Measurements from ENCODE around the gene ZFYVE1.

The ZFYVE1 gene

DNA sequence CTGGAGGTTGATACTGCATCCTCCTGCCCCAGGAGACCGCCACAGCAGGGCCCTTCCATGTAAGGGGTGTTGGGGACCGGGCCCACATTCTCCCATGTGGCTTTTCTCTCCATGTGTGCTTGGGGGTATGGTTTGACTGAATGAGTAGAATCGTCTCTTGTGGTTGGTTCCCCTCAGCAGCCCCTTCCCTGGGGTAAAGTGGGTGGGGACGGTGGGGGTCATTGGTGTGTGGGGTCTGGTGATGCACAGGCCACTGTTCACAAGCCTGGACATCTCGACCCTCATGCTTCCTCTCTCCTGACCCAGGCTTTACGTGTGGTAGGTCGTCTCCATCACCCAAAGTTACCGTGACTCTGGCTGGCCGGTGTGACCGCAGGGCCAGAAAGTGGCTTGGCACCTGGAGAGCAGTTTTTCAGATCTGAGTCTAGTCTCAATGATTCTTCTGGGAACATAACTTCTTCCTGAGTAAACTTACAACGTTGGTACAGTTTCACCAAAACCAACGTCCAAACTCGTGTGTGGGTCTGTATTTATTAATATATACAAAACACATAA, 83.0 kb downstream of the ZFYVE1 start:
- TF ChIP-seq, protein P1, sequence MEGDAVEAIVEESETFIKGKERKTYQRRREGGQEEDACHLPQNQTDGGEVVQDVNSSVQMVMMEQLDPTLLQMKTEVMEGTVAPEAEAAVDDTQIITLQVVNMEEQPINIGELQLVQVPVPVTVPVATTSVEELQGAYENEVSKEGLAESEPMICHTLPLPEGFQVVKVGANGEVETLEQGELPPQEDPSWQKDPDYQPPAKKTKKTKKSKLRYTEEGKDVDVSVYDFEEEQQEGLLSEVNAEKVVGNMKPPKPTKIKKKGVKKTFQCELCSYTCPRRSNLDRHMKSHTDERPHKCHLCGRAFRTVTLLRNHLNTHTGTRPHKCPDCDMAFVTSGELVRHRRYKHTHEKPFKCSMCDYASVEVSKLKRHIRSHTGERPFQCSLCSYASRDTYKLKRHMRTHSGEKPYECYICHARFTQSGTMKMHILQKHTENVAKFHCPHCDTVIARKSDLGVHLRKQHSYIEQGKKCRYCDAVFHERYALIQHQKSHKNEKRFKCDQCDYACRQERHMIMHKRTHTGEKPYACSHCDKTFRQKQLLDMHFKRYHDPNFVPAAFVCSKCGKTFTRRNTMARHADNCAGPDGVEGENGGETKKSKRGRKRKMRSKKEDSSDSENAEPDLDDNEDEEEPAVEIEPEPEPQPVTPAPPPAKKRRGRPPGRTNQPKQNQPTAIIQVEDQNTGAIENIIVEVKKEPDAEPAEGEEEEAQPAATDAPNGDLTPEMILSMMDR (IDR thresholded peaks at IDR 0.05; ENCODE audit: low read depth, low read length, missing control alignments) = no peak
- H3K4me3 ChIP-seq (ENCODE audit: low read depth, low read length) = no peak overlapping the region
- DNase-seq (ENCODE audit: low read depth) = no peak

DNA sequence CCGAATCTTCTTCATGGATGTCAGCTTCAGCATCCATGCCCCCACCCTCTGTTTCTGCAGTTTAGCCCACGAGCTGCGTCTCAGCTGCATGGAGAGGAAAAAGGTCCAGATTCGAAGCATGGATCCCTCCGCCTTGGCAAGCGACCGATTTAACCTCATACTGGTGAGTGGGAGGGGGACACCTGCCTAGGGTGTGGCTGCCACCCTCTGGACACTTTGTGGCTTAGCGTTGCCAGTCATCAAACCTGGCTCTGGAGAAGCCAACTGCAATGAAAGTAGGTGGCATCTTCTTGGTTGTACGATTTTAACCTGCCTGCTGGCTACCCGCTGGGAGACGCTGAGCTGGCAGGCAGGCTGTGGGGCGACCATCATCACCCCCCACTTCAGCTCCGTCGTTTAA, 84.0 kb downstream of the ZFYVE1 start:
- H3K4me3 ChIP-seq (ENCODE audit: low read depth, low read length) = no peak overlapping the region
- TF ChIP-seq, protein P1 (IDR thresholded peaks at IDR 0.05; ENCODE audit: low read depth, low read length, missing control alignments) = no peak
- no peak for DNase-seq (ENCODE audit: low read depth)

GRCh38 chr14:72941286-72941985, 85.5 kb downstream of the ZFYVE1 start:
- no peak for DNase-seq (ENCODE audit: low read depth)
- TF ChIP-seq, protein P1 (IDR thresholded peaks at IDR 0.05; ENCODE audit: low read depth, low read length, missing control alignments) = no peak
- H3K4me3 ChIP-seq (ENCODE audit: low read depth, low read length) = no peak overlapping the region

DNA sequence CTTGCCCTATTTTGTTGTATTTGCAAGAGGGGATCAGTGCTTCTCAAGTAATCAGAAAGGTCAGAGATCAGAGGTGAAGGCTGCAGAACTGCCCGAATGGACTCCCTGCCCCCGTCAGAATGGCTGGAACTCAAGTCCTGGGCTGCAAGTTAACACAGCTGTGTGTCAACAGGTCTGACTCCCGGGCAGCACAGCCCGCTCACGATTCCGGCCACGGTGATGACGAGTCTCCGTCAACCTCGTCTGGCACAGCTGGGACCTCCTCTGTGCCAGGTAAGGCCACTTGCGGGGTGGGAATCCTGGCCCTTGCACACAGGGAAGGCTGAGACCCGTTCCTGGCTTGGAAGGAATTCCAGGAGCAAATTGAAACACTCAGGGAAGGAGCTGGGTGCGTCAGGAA, 87.3 kb downstream of the ZFYVE1 start:
- TF ChIP-seq, protein P1 (IDR thresholded peaks at IDR 0.05; ENCODE audit: low read depth, low read length, missing control alignments) = no peak
- DNase-seq (ENCODE audit: low read depth) = no peak
- H3K4me3 ChIP-seq (ENCODE audit: low read depth, low read length) = no peak overlapping the region

GRCh38 chr14:72932893-72933292, 94.0 kb downstream of the ZFYVE1 start:
- no peak overlapping the region for H3K4me3 ChIP-seq (ENCODE audit: low read depth, low read length)
- DNase-seq (ENCODE audit: low read depth) = no peak
- TF ChIP-seq, protein P1 (IDR thresholded peaks at IDR 0.05; ENCODE audit: low read depth, low read length, missing control alignments) = no peak

- DNase-seq (ENCODE audit: low read depth) = no peak
- H3K4me3 ChIP-seq (ENCODE audit: low read depth, low read length) = no peak overlapping the region
Measured at GRCh38 chr14:72929316-72930080, 97.4 kb downstream of the ZFYVE1 start.

More at GRCh38 chr14:72929316-72930080, 97.4 kb downstream of the ZFYVE1 start:
- TF ChIP-seq, protein P1 (IDR thresholded peaks at IDR 0.05; ENCODE audit: low read depth, low read length, missing control alignments) = no peak

Data from GM12864 (cell line).